ENCODE data around the gene SPATA16.

- TF ChIP-seq, protein P1, sequence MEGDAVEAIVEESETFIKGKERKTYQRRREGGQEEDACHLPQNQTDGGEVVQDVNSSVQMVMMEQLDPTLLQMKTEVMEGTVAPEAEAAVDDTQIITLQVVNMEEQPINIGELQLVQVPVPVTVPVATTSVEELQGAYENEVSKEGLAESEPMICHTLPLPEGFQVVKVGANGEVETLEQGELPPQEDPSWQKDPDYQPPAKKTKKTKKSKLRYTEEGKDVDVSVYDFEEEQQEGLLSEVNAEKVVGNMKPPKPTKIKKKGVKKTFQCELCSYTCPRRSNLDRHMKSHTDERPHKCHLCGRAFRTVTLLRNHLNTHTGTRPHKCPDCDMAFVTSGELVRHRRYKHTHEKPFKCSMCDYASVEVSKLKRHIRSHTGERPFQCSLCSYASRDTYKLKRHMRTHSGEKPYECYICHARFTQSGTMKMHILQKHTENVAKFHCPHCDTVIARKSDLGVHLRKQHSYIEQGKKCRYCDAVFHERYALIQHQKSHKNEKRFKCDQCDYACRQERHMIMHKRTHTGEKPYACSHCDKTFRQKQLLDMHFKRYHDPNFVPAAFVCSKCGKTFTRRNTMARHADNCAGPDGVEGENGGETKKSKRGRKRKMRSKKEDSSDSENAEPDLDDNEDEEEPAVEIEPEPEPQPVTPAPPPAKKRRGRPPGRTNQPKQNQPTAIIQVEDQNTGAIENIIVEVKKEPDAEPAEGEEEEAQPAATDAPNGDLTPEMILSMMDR (conservative IDR thresholded peaks at IDR 0.05; ENCODE audit: low read length): no peak
- no peak for TF ChIP-seq EZH2phosphoT487 (IDR thresholded peaks at IDR 0.05; ENCODE audit: borderline replicate concordance)
Measured at GRCh38 chr3:172839679-172840078, 301.4 kb downstream of the SPATA16 start.

Measured in Loucy (cell line).